HL-60 (cell line): ENCODE data around the gene KRTAP10-7.
"Not testable (repeated sequence)": the region's sequence is repeated elsewhere in the genome, so short reads cannot be mapped to it uniquely, and the experiment has no call there.

Experiments used
- DNase-seq, 2 experiments: peaks; one replicate each; pipeline ENCODE4 v3.0.0-alpha.2; 2010 to 2020; ENCODE audit warnings: low read depth in 1 of 2, low spot score in 1 of 2
- H3K27ac ChIP-seq: fragments of 250-450 bp; sonication (Bioruptor Pico); replicated peaks from 2 replicates; pipeline ENCODE4 v1.5.1; 2020; ENCODE audit warnings: mild to moderate bottlenecking, moderate library complexity
- H3K27me3 ChIP-seq: fragments of 250-450 bp; sonication (Bioruptor Pico); 2 replicates; pipeline ENCODE4 v1.5.1; 2021; ENCODE audit warnings: mild to moderate bottlenecking, moderate library complexity; ENCODE audit not compliant: insufficient read depth, poor library complexity, severe bottlenecking
- H3K4me3 ChIP-seq: replicated peaks from 2 replicates; pipeline ENCODE4 v1.5.1; 2011; ENCODE audit warnings: mild to moderate bottlenecking, control low read depth, low read length; ENCODE audit not compliant: insufficient read depth
- GABPA ChIP-seq: IDR thresholded peaks from 2 replicates; pipeline ENCODE4 v1.6.1; 2012; ENCODE audit warnings: low read depth
- POLR2AphosphoS5 ChIP-seq: IDR thresholded peaks from 2 replicates; pipeline ENCODE4 v1.6.1; 2012; ENCODE audit warnings: low read depth
- SPI1 ChIP-seq: IDR thresholded peaks from 2 replicates; pipeline ENCODE4 v1.6.1; 2012; ENCODE audit warnings: low read depth, mild to moderate bottlenecking, borderline replicate concordance
- TF ChIP-seq, protein P1 (sequence below): IDR thresholded peaks from 2 replicates; pipeline ENCODE4 v1.6.1; 2012; ENCODE audit warnings: low read depth; ENCODE audit not compliant: insufficient replicate concordance
- TF ChIP-seq, protein P2 (sequence below): IDR thresholded peaks from one replicate; pipeline ENCODE4 v1.5.1; 2011; ENCODE audit warnings: low read length, control low read depth, inconsistent platforms; ENCODE audit not compliant: insufficient read depth

The KRTAP10-7 gene

DNA sequence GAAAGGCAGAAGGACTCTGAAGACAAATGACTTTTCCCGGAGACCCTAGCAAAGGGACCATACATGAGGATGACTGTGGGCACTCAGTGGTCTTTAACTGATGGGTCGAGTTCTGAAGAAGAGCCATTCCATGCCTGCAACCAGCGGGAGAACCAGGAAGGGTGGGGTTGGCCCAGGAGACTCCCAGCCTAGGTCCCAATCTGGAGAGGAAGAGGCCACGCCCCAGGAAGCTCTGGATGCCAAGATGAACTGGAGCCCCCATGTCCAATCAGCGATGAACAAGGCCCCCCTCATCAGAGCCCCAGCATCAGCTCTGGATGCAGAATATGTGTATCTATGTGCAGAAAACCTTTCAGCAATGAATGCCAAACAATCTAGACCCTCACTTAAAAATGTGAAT is 40.4 kb downstream of the KRTAP10-7 start:
- TF ChIP-seq SPI1 (no peak), GABPA (no peak), POLR2AphosphoS5 (no peak)
- TF ChIP-seq, protein P1, sequence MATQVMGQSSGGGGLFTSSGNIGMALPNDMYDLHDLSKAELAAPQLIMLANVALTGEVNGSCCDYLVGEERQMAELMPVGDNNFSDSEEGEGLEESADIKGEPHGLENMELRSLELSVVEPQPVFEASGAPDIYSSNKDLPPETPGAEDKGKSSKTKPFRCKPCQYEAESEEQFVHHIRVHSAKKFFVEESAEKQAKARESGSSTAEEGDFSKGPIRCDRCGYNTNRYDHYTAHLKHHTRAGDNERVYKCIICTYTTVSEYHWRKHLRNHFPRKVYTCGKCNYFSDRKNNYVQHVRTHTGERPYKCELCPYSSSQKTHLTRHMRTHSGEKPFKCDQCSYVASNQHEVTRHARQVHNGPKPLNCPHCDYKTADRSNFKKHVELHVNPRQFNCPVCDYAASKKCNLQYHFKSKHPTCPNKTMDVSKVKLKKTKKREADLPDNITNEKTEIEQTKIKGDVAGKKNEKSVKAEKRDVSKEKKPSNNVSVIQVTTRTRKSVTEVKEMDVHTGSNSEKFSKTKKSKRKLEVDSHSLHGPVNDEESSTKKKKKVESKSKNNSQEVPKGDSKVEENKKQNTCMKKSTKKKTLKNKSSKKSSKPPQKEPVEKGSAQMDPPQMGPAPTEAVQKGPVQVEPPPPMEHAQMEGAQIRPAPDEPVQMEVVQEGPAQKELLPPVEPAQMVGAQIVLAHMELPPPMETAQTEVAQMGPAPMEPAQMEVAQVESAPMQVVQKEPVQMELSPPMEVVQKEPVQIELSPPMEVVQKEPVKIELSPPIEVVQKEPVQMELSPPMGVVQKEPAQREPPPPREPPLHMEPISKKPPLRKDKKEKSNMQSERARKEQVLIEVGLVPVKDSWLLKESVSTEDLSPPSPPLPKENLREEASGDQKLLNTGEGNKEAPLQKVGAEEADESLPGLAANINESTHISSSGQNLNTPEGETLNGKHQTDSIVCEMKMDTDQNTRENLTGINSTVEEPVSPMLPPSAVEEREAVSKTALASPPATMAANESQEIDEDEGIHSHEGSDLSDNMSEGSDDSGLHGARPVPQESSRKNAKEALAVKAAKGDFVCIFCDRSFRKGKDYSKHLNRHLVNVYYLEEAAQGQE = no peak
- TF ChIP-seq, protein P2, sequence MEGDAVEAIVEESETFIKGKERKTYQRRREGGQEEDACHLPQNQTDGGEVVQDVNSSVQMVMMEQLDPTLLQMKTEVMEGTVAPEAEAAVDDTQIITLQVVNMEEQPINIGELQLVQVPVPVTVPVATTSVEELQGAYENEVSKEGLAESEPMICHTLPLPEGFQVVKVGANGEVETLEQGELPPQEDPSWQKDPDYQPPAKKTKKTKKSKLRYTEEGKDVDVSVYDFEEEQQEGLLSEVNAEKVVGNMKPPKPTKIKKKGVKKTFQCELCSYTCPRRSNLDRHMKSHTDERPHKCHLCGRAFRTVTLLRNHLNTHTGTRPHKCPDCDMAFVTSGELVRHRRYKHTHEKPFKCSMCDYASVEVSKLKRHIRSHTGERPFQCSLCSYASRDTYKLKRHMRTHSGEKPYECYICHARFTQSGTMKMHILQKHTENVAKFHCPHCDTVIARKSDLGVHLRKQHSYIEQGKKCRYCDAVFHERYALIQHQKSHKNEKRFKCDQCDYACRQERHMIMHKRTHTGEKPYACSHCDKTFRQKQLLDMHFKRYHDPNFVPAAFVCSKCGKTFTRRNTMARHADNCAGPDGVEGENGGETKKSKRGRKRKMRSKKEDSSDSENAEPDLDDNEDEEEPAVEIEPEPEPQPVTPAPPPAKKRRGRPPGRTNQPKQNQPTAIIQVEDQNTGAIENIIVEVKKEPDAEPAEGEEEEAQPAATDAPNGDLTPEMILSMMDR = no peak
- no peaks in the 10 kb centered on the region for H3K27me3 ChIP-seq

GRCh38 chr21:44643741-44644310 is 43.4 kb downstream of the KRTAP10-7 start:
- Histone ChIP-seq H3K27me3 (no peaks in the 10 kb centered on the region), H3K4me3 (no peak overlapping the region), H3K27ac (no peak overlapping the region)
- DNase-seq = no peak
- TF ChIP-seq SPI1 = no peak
- TF ChIP-seq, protein P1 = no peak
- TF ChIP-seq, protein P2 = no peak
- no peak for TF ChIP-seq POLR2AphosphoS5
- TF ChIP-seq GABPA = no peak

More for the DNA sequence above, 40.4 kb downstream of the KRTAP10-7 start:
- DNase-seq = no peak
- Histone ChIP-seq H3K27ac (no peak overlapping the region), H3K4me3 (no peak overlapping the region)

DNA sequence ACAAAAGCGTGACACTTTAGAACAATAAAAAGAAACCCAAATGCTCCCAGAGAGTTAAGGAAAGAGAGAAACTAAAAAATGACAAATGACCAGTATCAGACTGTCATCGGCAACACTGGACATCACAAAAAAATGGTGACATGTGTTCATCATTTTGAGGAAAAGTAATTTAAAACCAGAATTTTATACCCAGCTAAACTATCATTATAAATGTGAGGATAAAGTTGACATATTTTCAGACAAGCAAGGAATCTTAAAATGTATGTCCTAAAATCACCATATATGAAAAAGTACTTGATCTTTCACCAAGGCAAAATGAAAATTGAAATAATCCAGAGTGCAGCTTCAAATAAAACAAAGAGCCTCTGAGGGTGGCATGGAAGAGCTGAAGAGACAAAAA is 44.5 kb downstream of the KRTAP10-7 start:
- Histone ChIP-seq H3K27ac (no peak overlapping the region), H3K4me3 (no peak overlapping the region), H3K27me3 (no peaks in the 10 kb centered on the region)
- no peak for TF ChIP-seq SPI1
- TF ChIP-seq, protein P2 = no peak
- no peak for TF ChIP-seq GABPA
- no peak for TF ChIP-seq POLR2AphosphoS5
- TF ChIP-seq, protein P1 = no peak
- DNase-seq = no peak

- not testable (repeated sequence) for DNase-seq, H3K4me3 ChIP-seq, H3K27me3 ChIP-seq, H3K27ac ChIP-seq
Observed at GRCh38 chr21:44646366-44647221, 46.2 kb downstream of the KRTAP10-7 start, which contains the start of gene KRTAP10-11. KRTAP10-11 (plus strand) TSS chr21:44646414; CDS start chr21:44646459, 45 bp downstream.
